ENCODE measurements around the gene USP6NL.
A peak's percentile ranks its signal among the peaks of the same experiment; 100 is the strongest.

Gene USP6NL

DNA sequence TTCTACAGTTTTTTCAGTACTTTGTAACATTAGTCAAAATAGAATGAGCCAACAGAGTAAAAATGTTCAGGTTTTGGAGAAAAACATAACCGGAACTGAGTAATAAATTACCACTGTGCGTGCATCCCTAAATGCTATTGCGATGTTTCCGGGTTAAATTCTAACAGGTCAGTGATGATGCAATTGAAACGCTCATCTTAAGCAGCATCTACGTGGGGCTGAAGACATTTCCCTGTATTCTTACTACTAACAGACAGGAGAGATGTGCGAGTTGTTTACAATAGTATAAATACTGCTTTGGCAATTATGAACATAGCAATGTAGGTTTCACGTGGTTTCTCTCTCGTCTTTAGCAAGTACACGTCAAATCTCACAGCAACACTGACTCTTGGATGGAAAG is 149.4 kb downstream of the USP6NL start:
- no peak for DNase-seq
- no peaks in the 10 kb centered on the region for H3K27me3 ChIP-seq (ENCODE audit: insufficient read depth, low read length, poor library complexity)
- no peaks in the 10 kb centered on the region for H3K9me3 ChIP-seq (ENCODE audit: insufficient read depth, low read length, severe bottlenecking)
- no peak for TF ChIP-seq EZH2 (IDR thresholded peaks at IDR 0.05; ENCODE audit: borderline replicate concordance, low read depth, low read length, severe bottlenecking)
- TF ChIP-seq, protein P1, sequence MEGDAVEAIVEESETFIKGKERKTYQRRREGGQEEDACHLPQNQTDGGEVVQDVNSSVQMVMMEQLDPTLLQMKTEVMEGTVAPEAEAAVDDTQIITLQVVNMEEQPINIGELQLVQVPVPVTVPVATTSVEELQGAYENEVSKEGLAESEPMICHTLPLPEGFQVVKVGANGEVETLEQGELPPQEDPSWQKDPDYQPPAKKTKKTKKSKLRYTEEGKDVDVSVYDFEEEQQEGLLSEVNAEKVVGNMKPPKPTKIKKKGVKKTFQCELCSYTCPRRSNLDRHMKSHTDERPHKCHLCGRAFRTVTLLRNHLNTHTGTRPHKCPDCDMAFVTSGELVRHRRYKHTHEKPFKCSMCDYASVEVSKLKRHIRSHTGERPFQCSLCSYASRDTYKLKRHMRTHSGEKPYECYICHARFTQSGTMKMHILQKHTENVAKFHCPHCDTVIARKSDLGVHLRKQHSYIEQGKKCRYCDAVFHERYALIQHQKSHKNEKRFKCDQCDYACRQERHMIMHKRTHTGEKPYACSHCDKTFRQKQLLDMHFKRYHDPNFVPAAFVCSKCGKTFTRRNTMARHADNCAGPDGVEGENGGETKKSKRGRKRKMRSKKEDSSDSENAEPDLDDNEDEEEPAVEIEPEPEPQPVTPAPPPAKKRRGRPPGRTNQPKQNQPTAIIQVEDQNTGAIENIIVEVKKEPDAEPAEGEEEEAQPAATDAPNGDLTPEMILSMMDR (IDR thresholded peaks at IDR 0.05; ENCODE audit: borderline replicate concordance, extremely low read depth, low read length, poor library complexity, severe bottlenecking) = no peak
- H3K4me2 ChIP-seq (ENCODE audit: insufficient read depth, low read length) = no peak overlapping the region
- H3K4me3 ChIP-seq (ENCODE audit: low read depth in 1 of 2, low read length in 2 of 2) = no peak overlapping the region
- H3K27ac ChIP-seq (ENCODE audit: low read length) = no peak overlapping the region
- no peak overlapping the region for H2AFZ ChIP-seq (ENCODE audit: low read depth, low read length)
- H4K20me1 ChIP-seq (ENCODE audit: insufficient read depth, low read length) = no peaks in the 10 kb centered on the region
- H3K36me3 ChIP-seq (ENCODE audit: insufficient read depth, low read length) = peaks cover 33% of the 10 kb centered on the region
- no peak for ATAC-seq (ENCODE audit: insufficient read depth, low read depth)
- H3K79me2 ChIP-seq (ENCODE audit: insufficient read depth, low read length) = no peaks in the 10 kb centered on the region
- H3K4me1 ChIP-seq (ENCODE audit: insufficient read depth, low read length) = no peaks in the 10 kb centered on the region
- H3K9ac ChIP-seq (ENCODE audit: low read depth, low read length) = no peak overlapping the region

DNA sequence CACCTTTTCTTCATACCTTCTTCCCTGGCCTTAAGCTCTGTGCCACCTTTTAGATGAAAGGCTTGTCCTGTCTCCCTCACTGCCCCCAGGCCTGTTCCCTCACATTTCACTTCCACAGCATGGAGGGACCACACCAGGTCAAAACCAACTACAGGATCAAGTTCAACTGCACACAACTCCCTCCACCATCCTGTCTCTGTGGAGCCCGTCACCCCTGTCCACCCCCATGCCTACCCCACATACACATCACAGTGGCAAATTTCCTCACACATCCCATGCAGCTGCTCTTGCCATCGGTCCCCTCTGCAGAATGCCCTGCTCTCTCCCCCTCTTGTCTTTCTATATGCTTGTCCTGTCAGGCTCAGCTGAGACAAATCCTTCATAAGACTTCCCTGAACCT is 154.1 kb downstream of the USP6NL start:
- Histone ChIP-seq H3K4me3 (ENCODE audit: low read depth in 1 of 2, low read length in 2 of 2) (no peak overlapping the region), H3K4me1 (ENCODE audit: insufficient read depth, low read length) (no peaks in the 10 kb centered on the region), H2AFZ (ENCODE audit: low read depth, low read length) (no peak overlapping the region), H3K27me3 (ENCODE audit: insufficient read depth, low read length, poor library complexity) (no peaks in the 10 kb centered on the region), H4K20me1 (ENCODE audit: insufficient read depth, low read length) (no peaks in the 10 kb centered on the region), H3K9ac (ENCODE audit: low read depth, low read length) (no peak overlapping the region), H3K79me2 (ENCODE audit: insufficient read depth, low read length) (no peaks in the 10 kb centered on the region), H3K4me2 (ENCODE audit: insufficient read depth, low read length) (no peak overlapping the region), H3K9me3 (ENCODE audit: insufficient read depth, low read length, severe bottlenecking) (no peaks in the 10 kb centered on the region), H3K27ac (ENCODE audit: low read length) (no peak overlapping the region), H3K36me3 (ENCODE audit: insufficient read depth, low read length) (peaks cover 11% of the 10 kb centered on the region)
- DNase-seq (no peak), ATAC-seq (ENCODE audit: insufficient read depth, low read depth) (no peak)
- TF ChIP-seq, protein P1 (IDR thresholded peaks at IDR 0.05; ENCODE audit: borderline replicate concordance, extremely low read depth, low read length, poor library complexity, severe bottlenecking) = no peak
- TF ChIP-seq EZH2 (IDR thresholded peaks at IDR 0.05; ENCODE audit: borderline replicate concordance, low read depth, low read length, severe bottlenecking) = no peak

DNA sequence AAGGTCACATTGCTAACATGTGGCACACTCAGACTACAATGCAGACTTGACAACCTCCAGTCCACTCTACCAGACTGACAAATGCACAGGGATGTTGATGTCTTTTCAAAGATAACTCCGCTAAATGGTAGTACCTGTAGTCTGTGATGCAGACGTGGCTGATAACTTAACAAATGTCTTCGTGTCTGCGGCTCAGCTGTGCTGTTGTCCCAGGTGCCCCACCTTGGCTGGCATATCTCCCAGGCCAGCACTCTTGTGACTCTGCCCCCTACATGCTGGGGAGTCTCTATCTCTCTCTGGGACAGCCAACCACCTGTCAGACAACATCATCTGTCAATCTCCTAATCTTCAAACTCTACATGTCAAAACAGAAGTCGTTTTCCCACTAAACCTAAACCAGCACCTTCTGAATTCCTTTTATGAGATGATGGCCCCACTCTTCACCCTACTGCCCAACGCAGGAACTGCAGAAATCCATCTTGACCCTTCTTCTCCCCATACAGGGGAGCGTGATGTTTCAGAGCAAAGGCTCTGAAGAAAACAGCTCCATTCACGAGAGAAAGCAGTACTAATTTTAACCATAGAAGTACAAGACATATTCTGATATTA is 156.4 kb downstream of the USP6NL start:
- H2AFZ ChIP-seq (ENCODE audit: low read depth, low read length) = no peak overlapping the region
- H3K4me2 ChIP-seq (ENCODE audit: insufficient read depth, low read length) = no peak overlapping the region
- DNase-seq (peak; percentile 15), ATAC-seq (ENCODE audit: insufficient read depth, low read depth) (peak; percentile 59; the same call in 2 of the 3 replicates)
- TF ChIP-seq, protein P1 (IDR thresholded peaks at IDR 0.05; ENCODE audit: borderline replicate concordance, extremely low read depth, low read length, poor library complexity, severe bottlenecking) = peak; percentile 55
- no peak for TF ChIP-seq EZH2 (IDR thresholded peaks at IDR 0.05; ENCODE audit: borderline replicate concordance, low read depth, low read length, severe bottlenecking)
- H3K79me2 ChIP-seq (ENCODE audit: insufficient read depth, low read length) = no peaks in the 10 kb centered on the region
- no peaks in the 10 kb centered on the region for H3K9me3 ChIP-seq (ENCODE audit: insufficient read depth, low read length, severe bottlenecking)
- no peaks in the 10 kb centered on the region; the same call in 1 of the 2 replicates for H3K36me3 ChIP-seq (ENCODE audit: insufficient read depth, low read length)
- H3K9ac ChIP-seq (ENCODE audit: low read depth, low read length) = no peak overlapping the region
- no peaks in the 10 kb centered on the region for H3K4me1 ChIP-seq (ENCODE audit: insufficient read depth, low read length)
- H3K27ac ChIP-seq (ENCODE audit: low read length) = no peak overlapping the region
- no peak overlapping the region for H3K4me3 ChIP-seq (ENCODE audit: low read depth in 1 of 2, low read length in 2 of 2)
- no peaks in the 10 kb centered on the region for H3K27me3 ChIP-seq (ENCODE audit: insufficient read depth, low read length, poor library complexity)
- H4K20me1 ChIP-seq (ENCODE audit: insufficient read depth, low read length) = no peaks in the 10 kb centered on the region

Measured in DND-41 (cell line).